ENCODE results near the gene STRA6. TPM values are rescaled to one million over a fixed set of nuclear protein-coding genes. Genes with fewer than 3 reads are reported as not detected.

STRA6 gene
- total RNA-seq, 1 experiment from 2014 or later, result 0.54 TPM

- DNase-seq (ENCODE audit: low read depth, low spot score) (no peak), ATAC-seq (no peak)
- no peak overlapping the region for H2AFZ ChIP-seq (ENCODE audit: low read depth, low read length, poor library complexity, severe bottlenecking)
- CTCF ChIA-PET, result no interaction called here
- no peaks in the 10 kb centered on the region for H3K9me3 ChIP-seq (ENCODE audit: control insufficient read depth in 1 of 2, insufficient read depth in 1 of 2, low read depth in 1 of 2, low read length in 2 of 2)
- no peak overlapping the region for H3K4me2 ChIP-seq (ENCODE audit: low read length)
- no peak overlapping the region for H3K9ac ChIP-seq (ENCODE audit: low read length)
- POLR2A ChIA-PET, result no interaction called here
- no TSS peak for BruUV-seq (replicated peaks)
- H3K36me3 ChIP-seq (ENCODE audit: control insufficient read depth in 1 of 2, insufficient read depth in 2 of 2, low read length in 2 of 2), result no peaks in the 10 kb centered on the region
- no peaks in the 10 kb centered on the region for H4K20me1 ChIP-seq (ENCODE audit: insufficient read depth)
- no peaks in the 10 kb centered on the region for H3K79me2 ChIP-seq (ENCODE audit: insufficient read depth, low read length)
- H3K27ac ChIP-seq (ENCODE audit: low read depth, low read length), result no peak overlapping the region
- H3K9me2 ChIP-seq (ENCODE audit: insufficient read depth), result no peaks in the 10 kb centered on the region
- H3K4me1 ChIP-seq (ENCODE audit: control insufficient read depth in 1 of 2, insufficient read depth in 2 of 2, low read length in 2 of 2), result peaks cover 3 to 9% of the 10 kb centered on the region in 2 experiments; a peak in 3 of 4 replicates
- TF ChIP-seq ZBTB33 (IDR thresholded peaks at IDR 0.05; ENCODE audit: extremely low read depth, insufficient replicate concordance, low read length) (no peak), ZNF274 (IDR thresholded peaks at IDR 0.05; ENCODE audit: low read depth, low read length) (no peak), REST (IDR thresholded peaks at IDR 0.05; ENCODE audit: low read depth) (no peak), YY1 (IDR thresholded peaks at IDR 0.05; ENCODE audit: extremely low read depth, insufficient replicate concordance, low read depth, low read length) (no peak), SIN3A (IDR thresholded peaks at IDR 0.05; ENCODE audit: low read depth) (no peak), EZH2phosphoT487 (IDR thresholded peaks at IDR 0.05; ENCODE audit: borderline replicate concordance) (no peak), FOSL1 (IDR thresholded peaks at IDR 0.05; ENCODE audit: low read depth) (no peak), TCF7L2 (IDR thresholded peaks at IDR 0.05; ENCODE audit: borderline replicate concordance, extremely low read depth, insufficient read depth, insufficient read length) (no peak), POLR2AphosphoS5 (IDR thresholded peaks at IDR 0.05; ENCODE audit: low read depth, low read length) (no peak), ATF3 (IDR thresholded peaks at IDR 0.05) (no peak), SRF (IDR thresholded peaks at IDR 0.05; ENCODE audit: low read depth) (no peak), ZFX (IDR thresholded peaks at IDR 0.05) (no peak), POLR2A (IDR thresholded peaks at IDR 0.05; ENCODE audit: borderline replicate concordance, extremely low read depth, insufficient read depth, insufficient read length) (no peak), EGR1 (IDR thresholded peaks at IDR 0.05; ENCODE audit: low read depth) (no peak)
- no peaks in the 10 kb centered on the region for H3K27me3 ChIP-seq (ENCODE audit: insufficient read depth, low read length)
- RAD21 ChIA-PET (ENCODE audit: low non-redundant PET in 1 of 2, low total read pairs in 2 of 2, uncharacterized antibody in 2 of 2, unreplicated experiment in 2 of 2), result no interaction called here
- intact Hi-C loops (cut with micrococcal nuclease), result no loop called here
- no peak overlapping the region for H3K4me3 ChIP-seq (replicated peaks in 1 of 2; ENCODE audit: low read depth in 1 of 2, low read length in 2 of 2)
Measured at GRCh38 chr15:74147051-74147450, 55.5 kb downstream of the STRA6 start.

Data from HCT116 (cell line).